Measurements from ENCODE around the gene DOCK8. TPM values are rescaled to one million over a fixed set of nuclear protein-coding genes. Genes with fewer than 3 reads are reported as not detected.

DOCK8 gene
- total RNA-seq, 1 donor from 2014 or later: 0.54 TPM

GRCh38 chr9:206481-206880 is 8.2 kb upstream of the DOCK8 start:
- Mint-ChIP-seq H3K36me3 (no peaks in the 10 kb centered on the region), H3K4me1 (no peaks in the 10 kb centered on the region)
- TF ChIP-seq EZH2 (IDR thresholded peaks at IDR 0.05): no peak
- TF ChIP-seq, protein P1, sequence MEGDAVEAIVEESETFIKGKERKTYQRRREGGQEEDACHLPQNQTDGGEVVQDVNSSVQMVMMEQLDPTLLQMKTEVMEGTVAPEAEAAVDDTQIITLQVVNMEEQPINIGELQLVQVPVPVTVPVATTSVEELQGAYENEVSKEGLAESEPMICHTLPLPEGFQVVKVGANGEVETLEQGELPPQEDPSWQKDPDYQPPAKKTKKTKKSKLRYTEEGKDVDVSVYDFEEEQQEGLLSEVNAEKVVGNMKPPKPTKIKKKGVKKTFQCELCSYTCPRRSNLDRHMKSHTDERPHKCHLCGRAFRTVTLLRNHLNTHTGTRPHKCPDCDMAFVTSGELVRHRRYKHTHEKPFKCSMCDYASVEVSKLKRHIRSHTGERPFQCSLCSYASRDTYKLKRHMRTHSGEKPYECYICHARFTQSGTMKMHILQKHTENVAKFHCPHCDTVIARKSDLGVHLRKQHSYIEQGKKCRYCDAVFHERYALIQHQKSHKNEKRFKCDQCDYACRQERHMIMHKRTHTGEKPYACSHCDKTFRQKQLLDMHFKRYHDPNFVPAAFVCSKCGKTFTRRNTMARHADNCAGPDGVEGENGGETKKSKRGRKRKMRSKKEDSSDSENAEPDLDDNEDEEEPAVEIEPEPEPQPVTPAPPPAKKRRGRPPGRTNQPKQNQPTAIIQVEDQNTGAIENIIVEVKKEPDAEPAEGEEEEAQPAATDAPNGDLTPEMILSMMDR (IDR thresholded peaks at IDR 0.05): no peak
- no peak for TF ChIP-seq EZH2phosphoT487 (IDR thresholded peaks at IDR 0.05)

GRCh38 chr9:209143-209758 is 5.4 kb upstream of the DOCK8 start:
- Mint-ChIP-seq H3K36me3 (no peaks in the 10 kb centered on the region), H3K27me3 (ENCODE audit: insufficient read depth, low read depth) (peaks cover under 1% of the 10 kb centered on the region), H3K9me3 (no peaks in the 10 kb centered on the region), H3K4me1 (no peaks in the 10 kb centered on the region), H3K4me3 (no peak overlapping the region), H3K27ac (no peak overlapping the region)
- Histone ChIP-seq H3K4me3 (no peak overlapping the region), H3K36me3 (no peaks in the 10 kb centered on the region), H3K4me2 (no peak overlapping the region), H3K4me1 (no peaks in the 10 kb centered on the region), H4K20me1 (ENCODE audit: low read depth) (no peaks in the 10 kb centered on the region), H3K79me2 (ENCODE audit: low read depth) (no peaks in the 10 kb centered on the region), H3F3A (ENCODE audit: low read depth) (peaks cover 5% of the 10 kb centered on the region), H2AFZ (replicated peaks) (no peak overlapping the region), H3K27ac (no peak overlapping the region), H3K9ac (no peak overlapping the region), H3K27me3 (peaks cover 34% of the 10 kb centered on the region), H3K9me3 (ENCODE audit: low read depth) (no peaks in the 10 kb centered on the region)
- no peak for DNase-seq (ENCODE audit: low spot score)
- no peak for TF ChIP-seq EZH2 (IDR thresholded peaks at IDR 0.05)
- TF ChIP-seq, protein P1 (IDR thresholded peaks at IDR 0.05): no peak
- no peak for TF ChIP-seq EZH2phosphoT487 (IDR thresholded peaks at IDR 0.05)

More at GRCh38 chr9:206481-206880, 8.2 kb upstream of the DOCK8 start:
- Mint-ChIP-seq H3K27me3 (ENCODE audit: insufficient read depth, low read depth) (no peaks in the 10 kb centered on the region), H3K4me3 (no peak overlapping the region), H3K9me3 (peaks cover 2% of the 10 kb centered on the region), H3K27ac (no peak overlapping the region)
- Histone ChIP-seq H3K4me1 (no peaks in the 10 kb centered on the region), H3K36me3 (no peaks in the 10 kb centered on the region), H3K27me3 (peaks cover 6% of the 10 kb centered on the region), H3K4me3 (no peak overlapping the region), H2AFZ (replicated peaks) (no peak overlapping the region), H3K9me3 (ENCODE audit: low read depth) (no peaks in the 10 kb centered on the region), H3F3A (ENCODE audit: low read depth) (no peaks in the 10 kb centered on the region), H3K79me2 (ENCODE audit: low read depth) (no peaks in the 10 kb centered on the region), H3K9ac (no peak overlapping the region), H4K20me1 (ENCODE audit: low read depth) (no peaks in the 10 kb centered on the region), H3K4me2 (no peak overlapping the region), H3K27ac (no peak overlapping the region)
- no peak for DNase-seq (ENCODE audit: low spot score)

- Mint-ChIP-seq H3K36me3 (no peaks in the 10 kb centered on the region), H3K4me3 (no peak overlapping the region), H3K4me1 (peaks cover 6% of the 10 kb centered on the region), H3K27me3 (ENCODE audit: insufficient read depth, low read depth) (peaks cover 11% of the 10 kb centered on the region), H3K9me3 (no peaks in the 10 kb centered on the region), H3K27ac (no peak overlapping the region)
- H3K79me2 ChIP-seq (ENCODE audit: low read depth): no peaks in the 10 kb centered on the region
- no peaks in the 10 kb centered on the region for H4K20me1 ChIP-seq (ENCODE audit: low read depth)
- H3K4me3 ChIP-seq: no peak overlapping the region
- H3K9me3 ChIP-seq (ENCODE audit: low read depth): no peaks in the 10 kb centered on the region
- peaks cover 7% of the 10 kb centered on the region for H3K4me1 ChIP-seq
- H3K27ac ChIP-seq: no peak overlapping the region
- peaks cover 20% of the 10 kb centered on the region for H3F3A ChIP-seq (ENCODE audit: low read depth)
- no peak overlapping the region for H2AFZ ChIP-seq (replicated peaks)
- no peak overlapping the region for H3K9ac ChIP-seq
- no peaks in the 10 kb centered on the region for H3K36me3 ChIP-seq
- no peak overlapping the region for H3K4me2 ChIP-seq
- peaks cover 52% of the 10 kb centered on the region for H3K27me3 ChIP-seq
- no peak for DNase-seq (ENCODE audit: low spot score)
- TF ChIP-seq EZH2phosphoT487 (IDR thresholded peaks at IDR 0.05) (no peak), EZH2 (IDR thresholded peaks at IDR 0.05) (no peak)
- TF ChIP-seq, protein P1 (IDR thresholded peaks at IDR 0.05): no peak
These were observed 3.6 kb upstream of the DOCK8 start for GRCh38 chr9:211036-211435.

Measured in neural progenitor cell (in vitro differentiated cells).